ENCODE data around the gene TCP1. TPM values are rescaled to one million over a fixed set of nuclear protein-coding genes. Genes with fewer than 3 reads are reported as not detected.
A peak's percentile ranks its signal among the peaks of the same experiment; 100 is the strongest.
"Not testable (repeated sequence)": the region's sequence is repeated elsewhere in the genome, so short reads cannot be mapped to it uniquely, and the experiment has no call there.

TCP1 gene
- total RNA-seq, 3 donors from 2014 or later (not counting 1 experiment from before 2014, with no cell fraction given) = 192 to 230 (median 218) TPM

DNA sequence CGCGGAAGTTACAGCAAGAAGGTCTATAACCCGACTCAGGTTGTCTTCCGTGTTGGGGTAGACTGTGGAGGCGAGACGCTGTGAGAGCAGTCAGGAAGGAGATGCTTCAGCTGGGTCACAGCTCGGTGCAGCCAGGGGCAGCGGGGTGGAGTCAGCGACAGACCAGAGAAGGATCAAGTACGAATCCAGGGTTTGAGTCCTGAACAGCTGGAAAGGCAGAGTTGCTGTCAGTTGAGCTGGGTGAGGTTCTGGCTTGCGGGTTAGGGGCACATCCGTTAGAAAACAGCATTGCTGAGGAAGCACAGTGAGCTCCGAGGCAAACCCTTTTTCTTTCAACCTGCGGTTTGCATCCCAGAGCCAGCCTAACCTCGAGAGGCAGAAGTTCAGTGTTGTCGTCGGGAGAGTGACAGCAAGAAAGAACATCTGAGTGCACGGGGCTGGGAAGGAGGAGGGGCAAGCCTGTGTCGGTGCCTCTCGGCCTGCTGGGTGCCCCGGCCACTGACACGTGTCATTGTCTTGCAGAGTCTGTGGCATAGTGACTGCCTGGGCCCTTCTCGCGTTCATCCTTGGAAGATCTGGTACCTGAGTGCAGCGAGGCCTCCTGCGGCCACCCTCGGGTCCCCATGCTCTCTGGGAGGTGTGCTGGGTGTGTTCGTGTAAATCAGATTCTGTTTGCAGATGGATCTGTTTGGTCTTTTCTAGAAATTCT, 30.7 kb upstream of the TCP1 start:
- Mint-ChIP-seq H3K4me3 (peak overlapping the region; percentile 83), H3K9me3 (no peaks in the 10 kb centered on the region), H3K36me3 (no peaks in the 10 kb centered on the region), H3K4me1 (peaks cover 19 to 24% of the 10 kb centered on the region in 2 donors), H3K27me3 (ENCODE audit: low read depth in 2 of 2) (peaks cover 0 to 8% of the 10 kb centered on the region in 2 donors), H3K27ac (peak overlapping the region; percentile 78 to 82)
- Histone ChIP-seq H3K27me3 (ENCODE audit: control insufficient read depth, insufficient read depth, low read length) (no peaks in the 10 kb centered on the region), H3K4me3 (ENCODE audit: low read length) (peak overlapping the region; percentile 18), H3K4me1 (ENCODE audit: control insufficient read depth, insufficient read depth, low read length) (peaks cover 28% of the 10 kb centered on the region), H3K27ac (ENCODE audit: low read length) (peak overlapping the region; percentile 45), H3K9me3 (ENCODE audit: control insufficient read depth, insufficient read depth, low read length) (no peaks in the 10 kb centered on the region), H3K36me3 (ENCODE audit: control insufficient read depth, insufficient read depth, low read length) (no peaks in the 10 kb centered on the region)
- TF ChIP-seq, protein P1, sequence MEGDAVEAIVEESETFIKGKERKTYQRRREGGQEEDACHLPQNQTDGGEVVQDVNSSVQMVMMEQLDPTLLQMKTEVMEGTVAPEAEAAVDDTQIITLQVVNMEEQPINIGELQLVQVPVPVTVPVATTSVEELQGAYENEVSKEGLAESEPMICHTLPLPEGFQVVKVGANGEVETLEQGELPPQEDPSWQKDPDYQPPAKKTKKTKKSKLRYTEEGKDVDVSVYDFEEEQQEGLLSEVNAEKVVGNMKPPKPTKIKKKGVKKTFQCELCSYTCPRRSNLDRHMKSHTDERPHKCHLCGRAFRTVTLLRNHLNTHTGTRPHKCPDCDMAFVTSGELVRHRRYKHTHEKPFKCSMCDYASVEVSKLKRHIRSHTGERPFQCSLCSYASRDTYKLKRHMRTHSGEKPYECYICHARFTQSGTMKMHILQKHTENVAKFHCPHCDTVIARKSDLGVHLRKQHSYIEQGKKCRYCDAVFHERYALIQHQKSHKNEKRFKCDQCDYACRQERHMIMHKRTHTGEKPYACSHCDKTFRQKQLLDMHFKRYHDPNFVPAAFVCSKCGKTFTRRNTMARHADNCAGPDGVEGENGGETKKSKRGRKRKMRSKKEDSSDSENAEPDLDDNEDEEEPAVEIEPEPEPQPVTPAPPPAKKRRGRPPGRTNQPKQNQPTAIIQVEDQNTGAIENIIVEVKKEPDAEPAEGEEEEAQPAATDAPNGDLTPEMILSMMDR (IDR thresholded peaks at IDR 0.05) = no peak
- peak in 1 of 2 donors; percentile 58 for DNase-seq
- intact Hi-C loops (cut with micrococcal nuclease) = no loop called here
- peak in 2 of 3 donors; percentile 70 to 79 for ATAC-seq
- 36% methylated on average over 28 of the region's 28 CpGs for WGBS (ENCODE audit: insufficient coverage)

DNA sequence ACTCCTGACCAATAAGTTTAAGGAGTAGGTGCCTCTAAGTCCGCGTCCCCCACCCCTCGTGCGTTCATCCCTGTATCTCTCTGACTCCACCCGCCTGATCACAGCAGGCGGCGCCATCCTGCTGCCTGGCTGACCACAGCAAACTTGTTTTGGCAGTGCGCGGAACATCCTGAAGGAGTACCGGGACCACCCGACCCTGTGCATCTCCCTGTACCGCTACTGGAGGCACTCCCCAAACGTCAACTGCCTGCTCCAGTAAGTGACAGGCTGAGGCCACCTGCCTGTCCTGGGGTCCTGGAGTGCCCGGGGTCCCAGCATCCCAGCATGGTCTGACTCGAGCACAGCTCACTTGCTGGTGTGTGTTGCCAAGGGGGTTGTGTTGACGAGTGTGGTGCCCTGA, 29.7 kb upstream of the TCP1 start:
- peak overlapping the region; percentile 78 to 82 for H3K27ac Mint-ChIP-seq
- DNase-seq = no peak
- Histone ChIP-seq H3K27ac (ENCODE audit: low read length) (no peak overlapping the region), H3K36me3 (ENCODE audit: control insufficient read depth, insufficient read depth, low read length) (no peaks in the 10 kb centered on the region), H3K4me1 (ENCODE audit: control insufficient read depth, insufficient read depth, low read length) (peaks cover 28% of the 10 kb centered on the region), H3K27me3 (ENCODE audit: control insufficient read depth, insufficient read depth, low read length) (no peaks in the 10 kb centered on the region), H3K9me3 (ENCODE audit: control insufficient read depth, insufficient read depth, low read length) (no peaks in the 10 kb centered on the region), H3K4me3 (ENCODE audit: low read length) (no peak overlapping the region)
- H3K27me3 Mint-ChIP-seq (ENCODE audit: low read depth in 2 of 2) = peaks cover 0 to 8% of the 10 kb centered on the region in 2 donors
- TF ChIP-seq, protein P1 (IDR thresholded peaks at IDR 0.05) = no peak
- H3K4me3 Mint-ChIP-seq = peak overlapping the region; percentile 83
- ATAC-seq = no peak
- peaks cover 19 to 24% of the 10 kb centered on the region in 2 donors for H3K4me1 Mint-ChIP-seq
- H3K9me3 Mint-ChIP-seq = no peaks in the 10 kb centered on the region
- H3K36me3 Mint-ChIP-seq = no peaks in the 10 kb centered on the region
- WGBS (ENCODE audit: insufficient coverage) = 94% methylated on average over 16 of the region's 16 CpGs
- intact Hi-C loops (cut with micrococcal nuclease) = no loop called here

DNA sequence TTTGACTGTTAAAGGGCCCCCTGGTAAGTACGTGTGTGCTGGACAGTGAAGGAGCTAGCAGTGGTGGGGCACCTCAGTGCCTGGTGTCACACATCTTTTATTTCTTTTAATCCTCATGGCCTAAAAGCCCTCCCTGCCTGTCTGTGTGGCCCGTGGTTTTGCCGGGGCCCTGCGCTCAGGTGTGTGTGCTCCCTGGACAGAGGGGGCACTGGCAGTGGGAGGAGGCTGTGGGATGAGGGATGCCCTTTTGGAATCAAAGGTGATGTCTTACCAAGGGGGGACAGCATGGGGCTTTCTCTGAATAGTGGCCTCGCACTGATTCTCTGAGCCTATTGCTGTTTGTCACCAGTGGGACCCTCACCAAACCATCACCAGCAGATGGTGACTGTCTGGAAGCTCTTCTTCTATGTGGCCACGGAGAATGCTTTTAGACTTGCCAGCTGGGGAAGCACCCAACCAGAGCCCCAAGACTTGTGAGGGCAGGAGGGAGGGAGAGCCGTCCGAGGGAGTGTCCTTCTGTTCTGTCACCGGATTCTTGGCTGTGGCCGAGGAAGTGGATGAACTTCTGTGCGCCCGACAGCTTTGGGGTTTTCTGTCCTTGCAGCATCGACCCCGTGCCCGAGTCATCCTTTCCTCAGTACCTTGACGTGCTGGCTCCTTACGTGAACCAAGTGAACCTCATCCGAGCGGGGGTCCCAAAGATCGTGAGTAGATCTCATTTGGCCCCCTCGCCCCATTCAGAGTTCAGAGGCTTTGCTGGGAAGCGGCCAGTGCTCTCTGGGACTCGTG, 28.7 kb upstream of the TCP1 start:
- Mint-ChIP-seq H3K27me3 (ENCODE audit: low read depth in 2 of 2) (peaks cover 0 to 8% of the 10 kb centered on the region in 2 donors), H3K36me3 (no peaks in the 10 kb centered on the region), H3K9me3 (no peaks in the 10 kb centered on the region), H3K27ac (no peak overlapping the region), H3K4me3 (peak overlapping the region; percentile 47), H3K4me1 (peaks cover 19 to 24% of the 10 kb centered on the region in 2 donors)
- DNase-seq (no peak), ATAC-seq (no peak)
- H3K36me3 ChIP-seq (ENCODE audit: control insufficient read depth, insufficient read depth, low read length) = no peaks in the 10 kb centered on the region
- no peaks in the 10 kb centered on the region for H3K9me3 ChIP-seq (ENCODE audit: control insufficient read depth, insufficient read depth, low read length)
- H3K27me3 ChIP-seq (ENCODE audit: control insufficient read depth, insufficient read depth, low read length) = no peaks in the 10 kb centered on the region
- H3K4me1 ChIP-seq (ENCODE audit: control insufficient read depth, insufficient read depth, low read length) = peaks cover 28% of the 10 kb centered on the region
- WGBS (ENCODE audit: insufficient coverage) = 79% methylated on average over 23 of the region's 23 CpGs
- TF ChIP-seq, protein P1 (IDR thresholded peaks at IDR 0.05) = no peak
- intact Hi-C loops (cut with micrococcal nuclease) = no loop called here
- no peak overlapping the region for H3K27ac ChIP-seq (ENCODE audit: low read length)
- H3K4me3 ChIP-seq (ENCODE audit: low read length) = no peak overlapping the region

DNA sequence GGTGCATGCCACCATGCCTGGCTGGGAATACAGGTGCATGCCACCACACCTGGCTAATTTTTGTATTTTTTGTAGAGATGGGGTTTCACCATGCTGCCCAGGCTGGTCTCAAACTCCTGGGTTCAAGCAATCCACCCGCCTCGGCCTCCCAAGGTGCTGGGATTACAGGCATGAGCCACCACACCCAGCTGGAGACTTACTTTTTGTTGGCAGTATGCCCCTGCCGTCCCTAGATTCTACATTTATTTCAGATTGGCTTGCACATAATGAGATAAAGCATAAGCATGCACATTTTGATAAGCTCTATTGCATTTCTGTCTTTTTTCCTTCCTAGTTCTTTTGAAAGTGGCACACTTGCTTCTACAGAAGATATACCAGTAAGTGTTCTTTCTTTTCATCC, 27.4 kb upstream of the TCP1 start:
- H3K4me3 ChIP-seq (ENCODE audit: low read length); H3K4me3 Mint-ChIP-seq; H3K27ac ChIP-seq (ENCODE audit: low read length); H3K27me3 ChIP-seq (ENCODE audit: control insufficient read depth, insufficient read depth, low read length); H3K9me3 Mint-ChIP-seq; H3K27me3 Mint-ChIP-seq (ENCODE audit: low read depth in 2 of 2); intact Hi-C loops (cut with micrococcal nuclease); H3K27ac Mint-ChIP-seq; H3K36me3 Mint-ChIP-seq; H3K9me3 ChIP-seq (ENCODE audit: control insufficient read depth, insufficient read depth, low read length); H3K36me3 ChIP-seq (ENCODE audit: control insufficient read depth, insufficient read depth, low read length); DNase-seq; ATAC-seq: not testable (repeated sequence)
- peaks cover 19 to 24% of the 10 kb centered on the region in 2 donors for H3K4me1 Mint-ChIP-seq
- H3K4me1 ChIP-seq (ENCODE audit: control insufficient read depth, insufficient read depth, low read length) = peaks cover 26% of the 10 kb centered on the region
- 90% methylated on average over 3 of the region's 3 CpGs for WGBS (ENCODE audit: insufficient coverage)
